CD4-positive, CD25-positive, alpha-beta regulatory T cell (primary cell): ENCODE data around the gene CSNK1E. TPM values are rescaled to one million over a fixed set of nuclear protein-coding genes. Genes with fewer than 3 reads are reported as not detected.
"Not testable (repeated sequence)": the region's sequence is repeated elsewhere in the genome, so short reads cannot be mapped to it uniquely, and the experiment has no call there.

ENCODE experiments used
- ATAC-seq, 2 donors: fragments of 150-1000 bp; cut with Tn5 transposase; one replicate each; pipeline ENCODE4 v1.10.0; 2021; ENCODE audit warnings: low read depth in 2 of 2, moderate number of reproducible peaks in 2 of 2, moderate library complexity in 1 of 2
- DNase-seq, 3 donors: peaks; one replicate each; pipeline versions ENCODE4 v3.0.0 to v3.0.0-alpha.2; 2012 to 2022; ENCODE audit warnings: mixed read lengths in 1 of 3
- H3K27ac ChIP-seq: one replicate; pipeline ENCODE4 v1.7.0; 2013; ENCODE audit warnings: mild to moderate bottlenecking, low read length; ENCODE audit not compliant: insufficient read depth, poor library complexity, severe bottlenecking
- H3K27me3 ChIP-seq: one replicate; pipeline ENCODE4 v1.7.0; 2013; ENCODE audit warnings: low read length; ENCODE audit not compliant: control insufficient read depth, insufficient read depth
- H3K36me3 ChIP-seq: one replicate; pipeline ENCODE4 v1.7.0; 2013; ENCODE audit warnings: mild to moderate bottlenecking, low read length, moderate library complexity; ENCODE audit not compliant: control insufficient read depth, insufficient read depth
- H3K4me1 ChIP-seq: 2 replicates; pipeline ENCODE4 v1.7.0; 2013; ENCODE audit warnings: mild to moderate bottlenecking, low read length; ENCODE audit not compliant: insufficient read depth, control insufficient read depth, poor library complexity, severe bottlenecking
- H3K4me3 ChIP-seq: one replicate; pipeline ENCODE4 v1.7.0; 2013; ENCODE audit warnings: low read depth, mild to moderate bottlenecking, low read length, moderate library complexity
- H3K9me3 ChIP-seq, 2 experiments: 1 replicate in 1 of 2; 2 replicates in 1 of 2; pipeline ENCODE4 v1.7.0; 2013; ENCODE audit warnings: low read length in 2 of 2, mild to moderate bottlenecking in 1 of 2, moderate library complexity in 1 of 2; ENCODE audit not compliant: control insufficient read depth in 2 of 2
- H3K27ac Mint-ChIP-seq, 3 donors: one replicate each; pipeline ENCODE4 v1.8.0; 2020 to 2022; ENCODE audit warnings: mild to moderate bottlenecking in 3 of 3, mixed read lengths in 3 of 3, moderate library complexity in 2 of 3
- H3K27me3 Mint-ChIP-seq: one replicate; pipeline ENCODE4 v1.8.0; 2022; ENCODE audit warnings: mild to moderate bottlenecking, mixed read lengths
- H3K36me3 Mint-ChIP-seq: one replicate; pipeline ENCODE4 v1.8.0; 2020; ENCODE audit warnings: mixed read lengths
- H3K4me1 Mint-ChIP-seq, 4 donors: one replicate each; pipeline ENCODE4 v1.8.0; 2020 to 2022; ENCODE audit warnings: mixed read lengths in 4 of 4, mild to moderate bottlenecking in 1 of 4
- H3K4me3 Mint-ChIP-seq, 4 donors: one replicate each; pipeline ENCODE4 v1.8.0; 2020 to 2022; ENCODE audit warnings: mild to moderate bottlenecking in 4 of 4, mixed read lengths in 4 of 4, moderate library complexity in 3 of 4
- H3K9me3 Mint-ChIP-seq, 7 donors: one replicate each; pipeline ENCODE4 v1.8.0; 2020 to 2022; ENCODE audit warnings: mixed read lengths in 7 of 7, mild to moderate bottlenecking in 3 of 7, moderate library complexity in 2 of 7
- polyA plus RNA-seq, 4 donors: library from polyadenylated mRNA; unstranded; fragments of 300-500 nt; fragmentation: Illumina TruSeq; gene quantifications; one replicate each; pipeline ENCODE4 v1.2.3, GENCODE V29; 2021
- total RNA-seq: library from RNA; stranded (reverse); gene quantifications from one replicate; pipeline ENCODE4 v1.2.3, GENCODE V29; 2022

Gene CSNK1E
- total RNA-seq, result 154 TPM
- polyA plus RNA-seq, result 10 to 100 TPM in 2 of 4 donors, 1 to 10 TPM in 2; 7.4 to 12.4 (median 9.5) TPM

DNA sequence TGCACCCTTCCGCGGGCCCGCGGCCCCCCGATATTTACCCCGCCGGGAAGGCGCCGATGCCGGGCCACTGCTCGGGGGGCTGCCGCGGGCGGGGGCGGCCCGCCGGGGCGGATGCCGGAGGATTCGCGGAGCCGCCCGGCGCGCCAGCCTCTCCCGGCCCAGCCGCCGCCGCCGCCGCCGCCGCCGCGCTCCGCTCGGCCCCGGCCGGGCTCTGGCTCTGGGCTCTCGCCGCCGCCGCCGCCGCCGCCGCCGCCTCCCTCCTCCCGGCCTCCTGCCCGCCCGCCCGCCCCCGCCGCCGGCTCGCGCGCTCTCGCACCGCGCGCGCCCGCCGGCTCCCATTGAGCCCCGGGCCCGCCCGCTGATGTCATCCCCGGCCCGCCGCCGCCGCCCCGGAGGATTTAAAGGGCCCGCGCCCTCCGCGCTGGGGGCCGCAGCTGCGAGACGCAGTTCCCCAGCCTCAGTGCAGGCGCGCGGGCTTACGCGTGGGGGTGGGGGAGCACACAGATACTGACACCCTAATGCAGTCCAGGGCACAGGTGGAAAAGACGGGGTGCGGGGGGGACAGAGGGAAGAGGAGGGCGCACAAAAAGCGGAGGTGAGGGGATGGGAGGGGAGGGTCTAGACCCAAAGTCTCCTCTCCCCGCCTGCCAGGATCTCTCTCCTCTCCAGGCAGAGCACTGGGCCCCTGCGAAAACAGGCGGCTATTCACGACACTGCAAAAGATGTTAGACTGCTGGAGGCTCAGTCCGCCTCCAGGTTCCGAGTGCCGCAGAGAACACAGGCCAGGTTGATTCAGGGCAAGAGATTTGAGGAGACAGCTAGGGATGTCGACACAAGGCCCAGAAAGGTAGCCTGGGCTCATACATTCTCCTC is at the start of gene CSNK1E:
Gene CSNK1E, minus strand, starts transcription at position 312 of the 873 bp plus-strand sequence. CDS start 3,276 bp downstream, outside the sequence.
- Mint-ChIP-seq H3K4me1 (peaks cover 4 to 53% (median 32%) of the 10 kb centered on the region in 4 donors), H3K27me3 (no peaks in the 10 kb centered on the region)

DNA sequence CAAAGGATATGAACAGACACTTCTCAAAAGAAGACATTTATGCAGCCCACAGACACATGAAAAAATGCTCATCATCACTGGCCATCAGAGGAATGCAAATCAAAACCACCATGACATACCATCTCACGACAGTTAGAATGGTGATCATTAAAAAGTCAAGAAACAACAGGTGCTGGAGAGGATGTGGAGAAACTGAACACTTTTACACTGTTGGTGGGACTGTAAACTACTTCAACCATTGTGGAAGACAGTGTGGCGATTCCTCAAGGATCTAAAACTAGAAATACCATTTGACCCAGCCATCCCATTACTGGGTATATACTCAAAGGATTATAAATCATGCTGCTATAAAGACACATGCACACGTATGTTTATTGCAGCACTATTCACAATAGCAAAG is 48.6 kb upstream of the CSNK1E start:
- not testable (repeated sequence) for H3K27me3 Mint-ChIP-seq, H3K27me3 ChIP-seq, H3K4me1 ChIP-seq, H3K4me3 ChIP-seq, H3K27ac ChIP-seq, DNase-seq, ATAC-seq, H3K4me3 Mint-ChIP-seq, H3K27ac Mint-ChIP-seq, H3K36me3 ChIP-seq, H3K4me1 Mint-ChIP-seq, H3K9me3 ChIP-seq, H3K9me3 Mint-ChIP-seq
- H3K36me3 Mint-ChIP-seq, result peaks cover 14% of the 10 kb centered on the region

More for the DNA sequence above, at the start of gene CSNK1E:
- Mint-ChIP-seq H3K9me3 (no peaks in the 10 kb centered on the region), H3K36me3 (no peaks in the 10 kb centered on the region), H3K27ac (peak within 1 kb of the TSS; percentile 94 to 99 (median 96)), H3K4me3 (peak within 1 kb of the TSS; percentile 88 to 97 (median 94))
- ATAC-seq (peak; percentile 55 to 59), DNase-seq (peak; percentile 70 to 73 (median 73))
- Histone ChIP-seq H3K36me3 (no peaks in the 10 kb centered on the region), H3K4me3 (peak within 1 kb of the TSS; percentile 86), H3K9me3 (no peaks in the 10 kb centered on the region), H3K4me1 (peaks cover 43% of the 10 kb centered on the region), H3K27me3 (no peaks in the 10 kb centered on the region), H3K27ac (peak within 1 kb of the TSS; percentile 88)

DNA sequence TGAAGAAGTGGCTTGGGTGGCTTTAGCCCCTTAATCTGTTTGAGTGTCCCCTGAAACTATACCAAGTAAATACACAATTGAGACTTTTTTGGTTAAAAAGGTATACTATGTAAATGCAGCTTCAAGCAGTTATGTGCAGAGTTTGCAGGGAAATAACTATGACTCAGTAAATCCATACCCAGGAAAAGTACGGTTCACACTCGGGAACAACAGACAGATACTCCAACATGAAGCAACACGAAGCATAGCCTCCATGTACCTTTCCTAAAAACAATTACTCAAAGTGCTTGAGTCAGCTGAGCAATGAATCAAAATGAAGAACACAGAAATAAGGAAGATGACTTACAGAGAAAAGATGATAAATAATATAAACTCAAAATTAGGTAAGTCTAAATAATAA is 47.9 kb upstream of the CSNK1E start:
- not testable (repeated sequence) for H3K9me3 ChIP-seq, H3K4me3 Mint-ChIP-seq, H3K27ac ChIP-seq, H3K4me1 Mint-ChIP-seq, ATAC-seq, DNase-seq, H3K27ac Mint-ChIP-seq, H3K4me1 ChIP-seq, H3K27me3 ChIP-seq, H3K4me3 ChIP-seq, H3K27me3 Mint-ChIP-seq, H3K9me3 Mint-ChIP-seq, H3K36me3 ChIP-seq
- peaks cover 14% of the 10 kb centered on the region for H3K36me3 Mint-ChIP-seq

DNA sequence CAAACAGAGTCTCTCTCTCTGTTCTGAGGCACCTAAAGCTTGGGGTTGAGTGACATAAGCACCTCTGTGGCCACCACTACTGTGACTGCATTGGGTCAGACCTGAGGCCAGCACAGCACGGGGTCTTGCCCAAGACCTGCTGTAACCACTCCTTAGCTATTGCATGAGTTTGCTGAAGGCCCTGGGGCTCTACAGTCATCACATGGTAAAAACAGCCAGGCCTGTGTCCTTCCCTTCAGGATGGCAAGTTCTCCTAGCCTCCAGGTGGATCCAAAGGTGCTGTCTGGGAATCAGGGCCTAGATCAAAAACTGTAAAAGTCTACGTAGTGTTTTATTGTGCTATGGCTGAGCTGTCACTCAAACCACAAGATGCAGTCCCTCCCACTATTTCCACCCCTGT is 43.3 kb upstream of the CSNK1E start:
- not testable (repeated sequence) for H3K27ac Mint-ChIP-seq, H3K27ac ChIP-seq, H3K4me1 Mint-ChIP-seq, H3K9me3 ChIP-seq, H3K4me3 ChIP-seq, ATAC-seq, H3K27me3 ChIP-seq, H3K9me3 Mint-ChIP-seq, DNase-seq, H3K36me3 ChIP-seq, H3K4me1 ChIP-seq, H3K4me3 Mint-ChIP-seq, H3K27me3 Mint-ChIP-seq
- H3K36me3 Mint-ChIP-seq, result peaks cover 17% of the 10 kb centered on the region

DNA sequence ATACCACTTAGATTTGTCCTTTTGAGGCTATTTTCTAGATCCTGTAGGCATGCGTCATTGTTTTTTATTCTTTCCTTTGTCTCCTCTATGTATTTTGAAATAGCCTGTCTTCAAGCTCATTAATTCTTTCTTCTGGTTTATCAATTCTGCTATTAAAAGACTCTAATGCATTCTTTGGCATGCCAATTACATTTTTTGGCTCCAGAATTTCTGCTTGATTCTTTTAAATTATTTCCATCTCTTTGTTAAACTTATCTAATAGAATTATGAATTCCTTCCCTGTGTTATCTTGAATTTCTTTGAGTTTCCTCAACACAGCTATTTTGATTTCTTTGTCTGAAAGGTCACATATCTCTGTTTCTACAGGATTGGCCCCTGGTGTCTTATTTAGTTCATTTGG is 42.6 kb upstream of the CSNK1E start:
- not testable (repeated sequence) for H3K4me3 Mint-ChIP-seq, DNase-seq, H3K4me1 Mint-ChIP-seq, H3K27me3 Mint-ChIP-seq, H3K4me3 ChIP-seq, H3K27ac Mint-ChIP-seq, H3K9me3 Mint-ChIP-seq, ATAC-seq, H3K36me3 ChIP-seq, H3K27me3 ChIP-seq, H3K9me3 ChIP-seq, H3K27ac ChIP-seq, H3K4me1 ChIP-seq
- peaks cover 16% of the 10 kb centered on the region for H3K36me3 Mint-ChIP-seq

DNA sequence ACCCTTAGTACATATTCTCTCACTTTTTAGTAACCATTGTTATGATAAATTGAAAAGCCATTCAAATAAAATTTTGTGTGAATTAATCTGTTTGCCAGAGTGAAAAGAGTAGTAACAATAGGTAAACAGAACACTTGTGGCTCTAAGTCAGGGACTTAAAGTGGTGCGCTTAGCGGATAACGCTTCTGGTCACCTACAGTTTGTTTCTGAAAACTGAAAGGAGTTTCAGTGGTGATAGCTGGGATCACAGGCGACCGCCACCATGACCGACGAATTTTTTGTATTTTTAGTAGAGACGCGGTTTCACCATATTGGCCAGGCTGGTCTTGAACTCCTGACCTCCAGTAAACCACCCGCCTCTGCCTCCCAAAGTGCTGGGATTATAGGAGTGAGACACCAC is 40.7 kb upstream of the CSNK1E start:
- H3K4me1 ChIP-seq, H3K36me3 ChIP-seq, H3K4me3 ChIP-seq, H3K9me3 ChIP-seq, H3K4me1 Mint-ChIP-seq, H3K9me3 Mint-ChIP-seq, H3K27me3 ChIP-seq, H3K27ac Mint-ChIP-seq, H3K4me3 Mint-ChIP-seq, H3K27ac ChIP-seq, H3K27me3 Mint-ChIP-seq, ATAC-seq, DNase-seq: not testable (repeated sequence)
- peaks cover 10% of the 10 kb centered on the region for H3K36me3 Mint-ChIP-seq

DNA sequence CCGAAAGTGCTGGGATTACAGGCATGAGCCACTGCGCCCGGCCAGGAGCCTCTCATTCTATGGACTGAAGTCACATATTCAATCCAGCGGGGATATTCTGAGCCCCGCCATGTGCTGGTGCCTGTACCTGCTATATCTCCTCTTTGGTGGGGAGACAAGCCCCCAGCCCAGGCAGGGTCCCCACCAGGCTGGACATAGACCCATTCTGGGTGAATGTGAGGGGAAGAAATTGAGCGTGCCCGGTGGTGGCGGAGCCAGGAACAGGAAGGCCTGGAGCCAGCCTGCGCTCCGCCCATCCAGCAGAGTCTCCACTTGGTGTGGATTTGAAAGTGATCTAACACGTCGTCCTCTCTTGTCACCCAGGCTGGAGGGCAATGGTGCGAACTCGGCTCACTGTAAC is 38.0 kb upstream of the CSNK1E start:
- Mint-ChIP-seq H3K36me3 (peaks cover 10% of the 10 kb centered on the region), H3K9me3 (no peaks in the 10 kb centered on the region), H3K27me3 (no peaks in the 10 kb centered on the region), H3K4me3 (no peak overlapping the region), H3K4me1 (no peaks in the 10 kb centered on the region), H3K27ac (no peak overlapping the region)
- no peak overlapping the region for H3K4me3 ChIP-seq
- no peaks in the 10 kb centered on the region for H3K27me3 ChIP-seq
- no peak overlapping the region for H3K27ac ChIP-seq
- no peaks in the 10 kb centered on the region for H3K9me3 ChIP-seq
- no peak for DNase-seq
- ATAC-seq, result no peak
- H3K36me3 ChIP-seq, result no peaks in the 10 kb centered on the region
- peaks cover 8% of the 10 kb centered on the region for H3K4me1 ChIP-seq

DNA sequence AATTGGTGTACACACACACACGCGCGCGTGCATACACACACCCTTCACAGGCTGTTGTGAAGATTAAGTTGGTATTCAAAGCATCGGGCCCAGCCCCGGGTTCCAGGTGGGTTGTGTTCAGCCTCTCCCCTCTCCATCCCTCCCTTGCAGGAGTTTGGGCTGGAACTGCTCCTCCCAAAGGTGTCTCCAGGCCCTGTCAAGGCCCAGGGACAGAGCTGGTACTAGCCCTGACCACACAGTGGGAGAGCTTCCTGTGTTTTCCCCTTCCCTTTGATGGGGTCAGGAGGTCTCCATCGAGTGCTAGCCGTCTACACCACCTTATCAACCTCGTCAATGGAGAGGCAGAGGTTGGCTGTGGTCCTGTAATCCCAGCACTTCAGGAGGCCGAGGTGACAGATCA is 36.5 kb upstream of the CSNK1E start:
- ATAC-seq (no peak), DNase-seq (no peak)
- Histone ChIP-seq H3K4me1 (peaks cover 8% of the 10 kb centered on the region), H3K9me3 (no peaks in the 10 kb centered on the region), H3K27me3 (no peaks in the 10 kb centered on the region), H3K27ac (no peak overlapping the region), H3K4me3 (no peak overlapping the region), H3K36me3 (no peaks in the 10 kb centered on the region)
- Mint-ChIP-seq H3K27ac (no peak overlapping the region), H3K36me3 (peaks cover 1% of the 10 kb centered on the region), H3K4me3 (no peak overlapping the region), H3K9me3 (no peaks in the 10 kb centered on the region), H3K27me3 (no peaks in the 10 kb centered on the region), H3K4me1 (no peaks in the 10 kb centered on the region)
